Measurements from ENCODE around the gene APCDD1L.

The APCDD1L gene

GRCh38 chr20:58457083-58457695, 58.0 kb downstream of the APCDD1L start:
- Mint-ChIP-seq H3K27me3 (peaks cover 8% of the 10 kb centered on the region), H3K4me1 (peaks cover 72% of the 10 kb centered on the region), H3K36me3 (peaks cover 31% of the 10 kb centered on the region), H3K4me3 (no peak overlapping the region), H3K9me3 (peaks cover 10% of the 10 kb centered on the region), H3K27ac (peak overlapping the region; percentile 84)
- ATAC-seq: no peak

- H3K4me1 Mint-ChIP-seq: peaks cover 71% of the 10 kb centered on the region
- H3K27me3 Mint-ChIP-seq: no peaks in the 10 kb centered on the region
- H3K9me3 Mint-ChIP-seq: peaks cover 10% of the 10 kb centered on the region
- H3K4me3 Mint-ChIP-seq: no peak overlapping the region
- H3K27ac Mint-ChIP-seq: peak overlapping the region; percentile 3
- H3K36me3 Mint-ChIP-seq: peaks cover 43% of the 10 kb centered on the region
- ATAC-seq: no peak
Observed at GRCh38 chr20:58454460-58454859, 60.7 kb downstream of the APCDD1L start.

GRCh38 chr20:58453391-58453790, 61.8 kb downstream of the APCDD1L start:
- Mint-ChIP-seq H3K27ac (no peak overlapping the region), H3K9me3 (peaks cover 10% of the 10 kb centered on the region), H3K4me1 (peaks cover 70% of the 10 kb centered on the region), H3K27me3 (no peaks in the 10 kb centered on the region), H3K36me3 (peaks cover 52% of the 10 kb centered on the region), H3K4me3 (no peak overlapping the region)
- ATAC-seq: no peak

GRCh38 chr20:58452667-58453255, 62.4 kb downstream of the APCDD1L start:
- peaks cover 70% of the 10 kb centered on the region for H3K4me1 Mint-ChIP-seq
- no peak overlapping the region for H3K4me3 Mint-ChIP-seq
- no peaks in the 10 kb centered on the region for H3K27me3 Mint-ChIP-seq
- H3K9me3 Mint-ChIP-seq: peaks cover 10% of the 10 kb centered on the region
- H3K27ac Mint-ChIP-seq: no peak overlapping the region
- H3K36me3 Mint-ChIP-seq: peaks cover 52% of the 10 kb centered on the region
- ATAC-seq: no peak

GRCh38 chr20:58450254-58450653, 64.9 kb downstream of the APCDD1L start:
- Mint-ChIP-seq H3K9me3 (peaks cover 10% of the 10 kb centered on the region), H3K27me3 (no peaks in the 10 kb centered on the region), H3K36me3 (peaks cover 53% of the 10 kb centered on the region), H3K4me1 (peaks cover 57% of the 10 kb centered on the region), H3K4me3 (peak overlapping the region; percentile 21), H3K27ac (peak overlapping the region; percentile 61)
- peak; percentile 70 for ATAC-seq

GRCh38 chr20:58449681-58450221, 65.4 kb downstream of the APCDD1L start:
- H3K4me1 Mint-ChIP-seq: peaks cover 57% of the 10 kb centered on the region
- peaks cover 54% of the 10 kb centered on the region for H3K36me3 Mint-ChIP-seq
- no peak for ATAC-seq
- peak overlapping the region; percentile 61 for H3K27ac Mint-ChIP-seq
- no peaks in the 10 kb centered on the region for H3K27me3 Mint-ChIP-seq
- H3K9me3 Mint-ChIP-seq: peaks cover 8% of the 10 kb centered on the region
- H3K4me3 Mint-ChIP-seq: no peak overlapping the region

GRCh38 chr20:58448958-58449357, 66.2 kb downstream of the APCDD1L start:
- Mint-ChIP-seq H3K4me1 (peaks cover 50% of the 10 kb centered on the region), H3K27ac (peak overlapping the region; percentile 61), H3K4me3 (no peak overlapping the region), H3K9me3 (peaks cover 2% of the 10 kb centered on the region), H3K27me3 (no peaks in the 10 kb centered on the region), H3K36me3 (peaks cover 54% of the 10 kb centered on the region)
- no peak for ATAC-seq

- no peak overlapping the region for H3K4me3 Mint-ChIP-seq
- H3K27me3 Mint-ChIP-seq: no peaks in the 10 kb centered on the region
- peaks cover 40% of the 10 kb centered on the region for H3K4me1 Mint-ChIP-seq
- ATAC-seq: no peak
- H3K27ac Mint-ChIP-seq: no peak overlapping the region
- peaks cover 60% of the 10 kb centered on the region for H3K36me3 Mint-ChIP-seq
- no peaks in the 10 kb centered on the region for H3K9me3 Mint-ChIP-seq
Observed at GRCh38 chr20:58447511-58448391, 67.4 kb downstream of the APCDD1L start.

GRCh38 chr20:58446960-58447265, 68.3 kb downstream of the APCDD1L start:
- Mint-ChIP-seq H3K27me3 (no peaks in the 10 kb centered on the region), H3K4me1 (peaks cover 33% of the 10 kb centered on the region), H3K27ac (no peak overlapping the region), H3K9me3 (no peaks in the 10 kb centered on the region), H3K36me3 (peaks cover 58% of the 10 kb centered on the region), H3K4me3 (no peak overlapping the region)
- no peak for ATAC-seq

- Mint-ChIP-seq H3K9me3 (no peaks in the 10 kb centered on the region), H3K36me3 (peaks cover 58% of the 10 kb centered on the region), H3K4me3 (no peak overlapping the region), H3K4me1 (peaks cover 33% of the 10 kb centered on the region), H3K27me3 (no peaks in the 10 kb centered on the region), H3K27ac (no peak overlapping the region)
- ATAC-seq: no peak
Observed at GRCh38 chr20:58446264-58446959, 68.8 kb downstream of the APCDD1L start.

- H3K36me3 Mint-ChIP-seq: peaks cover 66% of the 10 kb centered on the region
- no peak overlapping the region for H3K4me3 Mint-ChIP-seq
- no peak overlapping the region for H3K27ac Mint-ChIP-seq
Observed at GRCh38 chr20:58444746-58445255, 70.4 kb downstream of the APCDD1L start.

GRCh38 chr20:58441723-58442122, 73.5 kb downstream of the APCDD1L start:
- no peak for ATAC-seq
- Mint-ChIP-seq H3K36me3 (peaks cover 67% of the 10 kb centered on the region), H3K27ac (no peak overlapping the region), H3K4me3 (no peak overlapping the region), H3K9me3 (no peaks in the 10 kb centered on the region), H3K27me3 (no peaks in the 10 kb centered on the region), H3K4me1 (peaks cover 23% of the 10 kb centered on the region)

More at GRCh38 chr20:58444746-58445255, 70.4 kb downstream of the APCDD1L start:
- Mint-ChIP-seq H3K9me3 (no peaks in the 10 kb centered on the region), H3K27me3 (no peaks in the 10 kb centered on the region), H3K4me1 (peaks cover 20% of the 10 kb centered on the region)
- no peak for ATAC-seq

- H3K27ac Mint-ChIP-seq: peak overlapping the region; percentile 22
- no peaks in the 10 kb centered on the region for H3K27me3 Mint-ChIP-seq
- peaks cover 65% of the 10 kb centered on the region for H3K36me3 Mint-ChIP-seq
- no peak overlapping the region for H3K4me3 Mint-ChIP-seq
- no peaks in the 10 kb centered on the region for H3K9me3 Mint-ChIP-seq
- peaks cover 27% of the 10 kb centered on the region for H3K4me1 Mint-ChIP-seq
- no peak for ATAC-seq
Observed at GRCh38 chr20:58440021-58440767, 75.0 kb downstream of the APCDD1L start.

Data from stimulated activated memory B cell treated with anti-CD40 and anti-IgM and Interleukin-4, amounts not matched to agents 10 μg/mL and 1 μg/mL and 100 μg/mL, for 72 hours (primary cell).